Stimulated activated CD4-positive, alpha-beta T cell treated with anti-CD3 and anti-CD28 coated beads, Interleukin-12 subunit alpha, Interleukin-12 subunit beta, amount 100 ng/mL, for 48 hours (primary cell): ENCODE data around the gene GALNTL6.

Source experiments
- DNase-seq, 3 donors: peaks; one replicate each; pipeline ENCODE4 v3.0.0-alpha.2; 2020; ENCODE audit warnings: low read depth in 2 of 3, low spot score in 1 of 3

Gene GALNTL6

DNA sequence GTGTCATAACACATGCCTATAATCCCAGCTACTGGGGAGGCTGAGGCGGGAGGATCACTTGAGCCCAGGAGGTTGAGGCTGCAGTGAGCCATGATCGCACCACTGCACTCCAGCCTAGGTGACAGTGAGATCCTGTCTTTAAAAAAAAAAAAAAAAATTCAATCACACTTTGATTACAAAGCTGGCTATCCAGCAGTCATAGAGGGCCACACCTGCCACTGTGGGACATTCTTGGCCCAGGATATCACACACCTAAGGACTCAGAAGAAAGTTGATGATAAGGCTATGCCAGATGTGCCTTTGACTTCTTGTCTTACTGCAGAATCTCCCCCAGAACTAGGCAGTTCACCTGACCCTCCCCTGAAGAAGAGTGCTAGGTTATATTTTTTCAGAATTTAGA is 1232.9 kb downstream of the GALNTL6 start:
- no peak for DNase-seq

DNA sequence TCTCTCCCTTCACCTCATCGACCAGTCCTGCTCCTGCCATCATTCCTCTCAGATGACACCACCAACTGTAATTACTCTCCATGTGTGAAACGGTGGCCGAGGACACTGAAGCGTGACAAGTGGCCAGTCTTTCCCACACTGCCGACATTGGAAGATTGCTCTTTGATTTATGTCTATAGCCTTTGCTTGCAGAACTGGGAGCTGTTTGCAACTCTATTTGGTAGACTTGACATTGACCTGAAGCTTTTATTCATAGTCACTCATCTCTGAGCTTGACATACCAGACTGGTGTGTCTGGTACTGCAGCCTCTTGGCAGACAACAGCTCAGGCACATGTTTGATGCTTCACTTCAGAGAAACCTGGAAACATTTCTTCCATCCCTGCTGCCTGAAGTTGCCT is 1233.6 kb downstream of the GALNTL6 start:
- DNase-seq: no peak

DNA sequence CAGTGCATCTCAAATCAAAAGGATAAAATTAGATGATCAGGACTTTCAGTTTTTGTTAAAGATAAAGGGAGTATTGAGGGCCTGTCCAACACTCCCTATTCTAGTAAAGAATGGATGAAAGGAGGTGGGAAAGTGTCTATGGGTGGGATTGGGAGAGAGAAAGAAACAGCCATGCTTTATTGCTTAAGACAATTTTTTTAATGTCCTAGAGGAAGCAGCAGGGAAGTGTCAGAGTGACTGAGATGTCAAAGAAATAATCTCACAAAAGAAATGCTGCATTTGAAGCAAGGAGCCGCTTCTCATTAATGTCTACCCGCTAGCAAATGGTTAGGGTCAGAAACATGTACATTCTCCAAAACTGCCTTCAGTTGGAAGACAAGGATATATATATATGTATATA is 1238.0 kb downstream of the GALNTL6 start:
- no peak for DNase-seq

DNA sequence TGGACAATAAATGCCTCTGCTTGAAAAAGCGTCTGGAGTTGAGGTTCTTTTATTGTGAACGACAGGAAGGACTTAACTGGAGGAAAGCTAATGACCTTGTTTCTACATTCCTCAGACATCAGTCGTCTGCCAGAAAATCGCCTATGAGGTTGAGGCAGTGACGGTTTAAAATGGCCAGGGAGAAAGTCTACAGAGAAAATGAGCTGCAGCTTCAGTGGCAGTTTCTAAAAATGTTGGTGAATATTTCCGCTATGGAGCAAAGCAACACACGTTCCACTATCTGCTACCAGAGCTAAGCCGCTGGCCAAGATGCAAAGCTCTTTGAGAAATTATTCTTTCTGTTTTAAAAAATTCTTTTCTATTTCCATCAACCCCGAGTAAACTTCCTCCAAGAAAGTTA is 1238.5 kb downstream of the GALNTL6 start:
- DNase-seq: no peak

GRCh38 chr4:173052439-173052838 is 1239.2 kb downstream of the GALNTL6 start:
- DNase-seq: no peak

DNA sequence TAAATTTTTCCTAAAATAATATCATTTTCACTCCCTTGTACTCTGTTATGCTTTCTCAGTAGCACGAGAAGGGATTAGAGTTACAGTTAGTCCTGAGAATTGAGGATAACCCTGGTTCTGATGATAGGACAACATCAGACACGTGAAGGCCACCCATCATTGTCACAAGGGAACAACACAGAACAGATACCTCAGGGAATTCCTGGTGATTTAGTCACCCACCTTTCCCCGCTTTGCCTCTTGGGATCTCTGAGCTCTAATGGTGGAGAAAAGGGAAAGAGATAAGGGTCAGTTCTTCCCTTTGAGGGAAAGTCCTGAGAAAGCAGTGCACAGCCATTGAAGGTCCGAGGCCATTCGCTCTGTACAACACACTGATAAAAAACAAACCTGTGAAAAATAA is 1243.1 kb downstream of the GALNTL6 start:
- DNase-seq: no peak

DNA sequence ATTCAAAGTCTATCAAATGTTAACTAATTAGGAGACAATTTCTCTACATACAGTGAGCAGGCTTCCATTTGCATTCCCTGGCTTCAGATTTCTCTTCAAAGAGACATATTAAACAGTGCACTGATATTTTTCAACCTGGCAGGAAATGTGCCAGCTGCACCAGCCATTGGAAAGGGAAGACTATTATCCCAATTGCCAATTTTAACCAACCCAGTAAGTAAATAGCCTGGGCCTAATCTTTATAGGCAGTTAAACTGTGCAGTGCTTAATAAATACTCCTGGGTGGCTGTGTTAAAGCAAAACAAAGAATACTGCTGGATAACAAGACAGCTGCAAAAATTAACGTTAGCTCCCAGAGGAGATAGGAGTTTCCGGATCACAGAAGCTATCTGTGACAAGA is 1243.5 kb downstream of the GALNTL6 start:
- no peak for DNase-seq

DNA sequence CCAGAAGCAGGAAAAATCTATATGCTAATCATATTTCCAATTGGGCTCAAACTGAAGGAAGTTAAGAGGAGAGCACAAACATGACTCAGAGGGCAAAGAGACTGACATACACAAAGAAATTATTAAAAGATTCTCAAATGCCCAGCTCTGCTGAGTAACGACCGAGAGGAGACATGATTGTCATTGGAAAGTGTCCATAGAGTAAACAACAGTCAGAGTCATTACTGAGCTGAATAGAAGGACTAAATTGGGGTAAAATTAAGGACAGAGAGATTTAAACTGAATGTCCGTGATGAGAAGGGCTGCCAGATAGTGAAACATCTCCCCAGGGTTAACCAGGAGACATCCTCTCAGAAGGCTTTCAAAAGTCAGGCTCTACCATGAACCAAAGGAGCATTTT is 1244.2 kb downstream of the GALNTL6 start:
- DNase-seq: no peak

DNA sequence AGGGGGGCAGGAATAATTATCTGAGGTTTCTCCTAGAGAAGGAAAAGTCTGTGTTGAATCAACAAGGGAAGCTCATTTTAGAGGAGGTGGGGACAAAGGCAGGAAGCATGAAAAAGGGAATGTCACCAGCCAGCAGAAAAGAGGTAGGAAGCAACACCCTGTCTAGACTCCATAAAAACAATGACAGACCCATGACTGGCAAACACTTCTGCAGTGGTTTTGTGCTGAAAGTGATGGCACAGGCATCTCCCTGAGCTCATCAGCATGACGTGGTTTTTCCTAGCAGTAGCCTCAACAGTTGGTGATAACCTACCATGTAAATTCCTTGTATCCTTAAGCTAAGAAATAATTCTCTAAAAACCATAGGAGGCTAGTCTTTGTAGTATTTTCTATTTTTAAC is 1244.7 kb downstream of the GALNTL6 start:
- DNase-seq: no peak

DNA sequence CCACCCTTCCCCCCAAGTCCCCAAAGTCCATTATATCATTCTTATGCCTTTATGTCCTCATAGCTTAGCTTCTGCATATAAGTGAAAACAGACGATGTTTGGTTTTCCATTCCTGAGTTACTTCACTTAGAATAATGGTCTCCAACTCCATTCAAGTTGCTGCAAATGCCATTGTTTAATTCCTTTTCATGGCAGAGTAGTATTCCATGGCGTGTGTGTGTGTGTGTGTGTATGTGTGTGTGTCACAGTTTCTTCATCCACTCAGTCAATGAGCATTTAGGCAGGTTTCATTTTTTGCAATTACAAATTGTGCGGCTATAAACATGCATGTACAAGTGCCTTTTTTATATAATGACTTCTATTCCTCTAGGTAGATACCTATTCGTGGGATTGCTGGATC is 1248.0 kb downstream of the GALNTL6 start:
- DNase-seq: no peak

- DNase-seq: no peak
Observed at GRCh38 chr4:173073939-173074500, 1260.8 kb downstream of the GALNTL6 start.

GRCh38 chr4:173074501-173074946 is 1261.3 kb downstream of the GALNTL6 start:
- no peak for DNase-seq

DNA sequence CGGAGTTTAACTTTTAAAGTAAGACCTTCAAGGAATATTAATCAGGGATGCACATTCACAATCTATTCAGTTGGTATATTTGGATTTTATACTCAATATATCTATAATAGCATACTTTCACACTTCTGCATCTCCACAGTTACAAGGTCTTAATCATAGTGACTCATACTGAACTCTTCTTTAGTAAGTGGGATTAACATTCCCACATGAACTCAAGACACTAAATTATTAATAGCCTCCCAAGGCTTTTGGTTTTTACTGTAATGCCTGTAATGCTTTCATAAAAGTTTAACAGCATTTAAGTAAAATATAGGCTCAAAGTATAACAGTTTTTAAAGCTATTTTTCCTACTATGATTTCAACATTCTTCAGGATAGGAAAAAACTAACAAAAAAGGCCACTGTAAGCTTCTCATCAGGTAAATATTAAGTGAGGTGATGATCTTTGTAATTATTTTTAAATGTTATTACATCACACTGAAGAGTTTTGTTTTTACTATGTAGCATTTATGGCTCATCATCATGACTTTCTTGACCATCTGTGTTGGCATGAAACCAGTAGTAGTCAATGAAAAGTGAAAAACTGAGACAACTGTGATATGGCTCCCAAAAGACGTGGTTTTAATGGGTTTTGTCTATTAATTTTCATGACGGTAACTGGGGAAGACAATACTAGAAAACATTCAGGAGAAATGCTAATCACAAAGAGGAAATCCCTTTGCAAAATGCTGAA is 1263.9 kb downstream of the GALNTL6 start:
- DNase-seq: no peak

GRCh38 chr4:173088144-173088543 is 1274.9 kb downstream of the GALNTL6 start:
- no peak for DNase-seq
